ENCODE data around the gene PRDM9.

PRDM9 gene

DNA sequence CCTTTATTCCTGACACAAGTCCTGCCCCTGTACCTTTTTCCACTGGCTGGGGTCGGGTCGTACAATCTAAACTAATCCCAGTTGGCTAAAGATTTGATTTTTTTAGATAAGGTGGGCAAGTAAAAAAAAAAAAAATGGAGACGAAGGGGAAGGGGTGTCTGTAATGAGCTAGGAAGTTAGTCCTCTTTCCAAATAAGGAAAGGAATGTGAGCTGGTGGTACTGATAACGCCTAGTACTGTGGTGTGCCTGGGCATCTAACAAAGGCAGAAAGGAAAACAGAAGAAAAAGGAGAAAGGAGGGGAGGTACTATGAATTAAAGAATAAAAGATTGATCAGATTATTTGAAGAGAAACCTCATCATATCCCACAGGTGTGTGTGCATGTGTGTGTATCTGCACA is 21.3 kb downstream of the PRDM9 start:
- no peak for DNase-seq

DNA sequence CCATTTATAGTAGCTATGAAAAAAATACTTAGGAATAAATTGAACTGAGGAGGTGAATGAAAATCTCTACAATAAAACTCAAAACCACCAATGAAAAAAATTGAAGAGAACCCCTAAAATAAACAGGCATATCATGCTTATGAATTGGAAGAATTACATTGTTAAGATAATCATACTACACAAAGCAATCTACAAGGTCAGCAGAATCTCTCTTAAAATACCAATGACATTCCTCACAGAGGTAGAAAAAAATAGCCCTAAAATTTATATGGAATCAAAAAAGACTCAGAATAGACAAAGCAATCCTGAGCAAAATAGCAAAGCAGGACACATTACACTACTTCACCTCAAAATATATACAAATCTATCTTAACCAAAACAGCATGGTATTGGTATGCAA is 23.2 kb downstream of the PRDM9 start:
- DNase-seq, result no peak

DNA sequence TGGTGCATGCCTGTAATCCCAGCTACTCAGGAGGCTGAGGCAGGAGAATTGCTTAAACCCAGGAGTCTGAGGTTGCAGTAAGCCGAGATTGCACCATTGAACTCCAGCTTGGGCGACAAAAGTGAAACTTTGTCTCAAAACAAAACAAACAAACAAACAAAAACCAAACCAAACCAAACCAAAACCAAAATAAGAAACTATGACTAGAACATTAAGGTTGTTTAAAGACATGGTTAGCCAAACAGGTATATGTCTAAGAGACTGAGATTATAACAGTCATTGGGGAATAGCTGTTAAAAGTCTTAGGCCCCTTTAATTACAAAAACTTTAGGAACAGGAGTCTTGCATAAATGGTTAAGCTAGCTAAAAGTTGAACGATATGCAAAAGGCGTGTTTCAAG is 63.6 kb downstream of the PRDM9 start:
- DNase-seq, result no peak
